Stimulated activated naive B cell treated with anti-CD40 and anti-IgM and Interleukin-4, amounts not matched to agents 10 μg/mL and 1 μg/mL and 100 μg/mL, for 72 hours (primary cell): ENCODE measurements around the gene UCHL1.

ENCODE experiments used
- ATAC-seq, 2 donors: fragments of 150-1000 bp; cut with Tn5 transposase; replicated peaks; 2 replicates each; pipeline ENCODE4 v1.10.0; 2021; ENCODE audit warnings: moderate library complexity in 1 of 2
- DNase-seq: peaks from one replicate; pipeline ENCODE4 v3.0.0; 2021
- H3K27ac Mint-ChIP-seq: one replicate; pipeline ENCODE4 v1.8.0; 2022; ENCODE audit warnings: mild to moderate bottlenecking, mixed read lengths
- H3K27me3 Mint-ChIP-seq, 2 donors: one replicate each; pipeline ENCODE4 v1.8.0; 2022; ENCODE audit warnings: mixed read lengths in 2 of 2
- H3K36me3 Mint-ChIP-seq, 2 donors: one replicate each; pipeline ENCODE4 v1.8.0; 2022; ENCODE audit warnings: mixed read lengths in 2 of 2, mild to moderate bottlenecking in 1 of 2
- H3K4me1 Mint-ChIP-seq, 2 donors: one replicate each; pipeline ENCODE4 v1.8.0; 2022; ENCODE audit warnings: mixed read lengths in 2 of 2, mild to moderate bottlenecking in 1 of 2
- H3K4me3 Mint-ChIP-seq, 2 donors: one replicate each; pipeline ENCODE4 v1.8.0; 2022; ENCODE audit warnings: mild to moderate bottlenecking in 2 of 2, mixed read lengths in 2 of 2, moderate library complexity in 1 of 2
- H3K9me3 Mint-ChIP-seq, 2 donors: one replicate each; pipeline ENCODE4 v1.8.0; 2022; ENCODE audit warnings: mixed read lengths in 2 of 2, mild to moderate bottlenecking in 1 of 2

The UCHL1 gene

GRCh38 chr4:41218703-41219102, 38.0 kb upstream of the UCHL1 start:
- Mint-ChIP-seq H3K36me3 (no peaks in the 10 kb centered on the region), H3K27me3 (peaks cover 52 to 67% of the 10 kb centered on the region in 2 donors)

GRCh38 chr4:41219421-41219950, 37.2 kb upstream of the UCHL1 start:
- Mint-ChIP-seq H3K9me3 (no peaks in the 10 kb centered on the region), H3K27me3 (peaks cover 49 to 59% of the 10 kb centered on the region in 2 donors), H3K27ac (no peak overlapping the region), H3K4me1 (peaks cover 10 to 11% of the 10 kb centered on the region in 2 donors), H3K4me3 (no peak overlapping the region), H3K36me3 (no peaks in the 10 kb centered on the region)
- DNase-seq (no peak), ATAC-seq (no peak)

More at GRCh38 chr4:41218703-41219102, 38.0 kb upstream of the UCHL1 start:
- H3K4me3 Mint-ChIP-seq: no peak overlapping the region
- H3K9me3 Mint-ChIP-seq: no peaks in the 10 kb centered on the region
- peaks cover 10 to 15% of the 10 kb centered on the region in 2 donors for H3K4me1 Mint-ChIP-seq
- no peak for ATAC-seq
- H3K27ac Mint-ChIP-seq: no peak overlapping the region
- DNase-seq: no peak

GRCh38 chr4:41221850-41222645, 34.7 kb upstream of the UCHL1 start:
- H3K36me3 Mint-ChIP-seq: no peaks in the 10 kb centered on the region
- DNase-seq (no peak), ATAC-seq (no peak)
- H3K27me3 Mint-ChIP-seq: peaks cover 33 to 39% of the 10 kb centered on the region in 2 donors
- no peaks in the 10 kb centered on the region for H3K9me3 Mint-ChIP-seq
- no peaks in the 10 kb centered on the region for H3K4me1 Mint-ChIP-seq
- no peak overlapping the region for H3K4me3 Mint-ChIP-seq
- H3K27ac Mint-ChIP-seq: no peak overlapping the region

GRCh38 chr4:41227902-41228301, 28.8 kb upstream of the UCHL1 start:
- Mint-ChIP-seq H3K9me3 (no peaks in the 10 kb centered on the region), H3K27ac (no peak overlapping the region), H3K4me1 (no peaks in the 10 kb centered on the region), H3K36me3 (no peaks in the 10 kb centered on the region), H3K27me3 (peaks cover 13 to 23% of the 10 kb centered on the region in 2 donors), H3K4me3 (no peak overlapping the region)
- ATAC-seq: no peak
- DNase-seq: no peak

- Mint-ChIP-seq H3K4me3 (no peak overlapping the region), H3K9me3 (no peaks in the 10 kb centered on the region), H3K36me3 (peaks cover 0 to under 1% of the 10 kb centered on the region in 2 donors), H3K27me3 (peaks cover 9 to 17% of the 10 kb centered on the region in 2 donors), H3K27ac (no peak overlapping the region), H3K4me1 (no peaks in the 10 kb centered on the region)
- DNase-seq (no peak), ATAC-seq (no peak)
Measured at GRCh38 chr4:41232406-41232805, 24.3 kb upstream of the UCHL1 start.

GRCh38 chr4:41232856-41233255, 23.9 kb upstream of the UCHL1 start:
- peaks cover 0 to 1% of the 10 kb centered on the region in 2 donors for H3K36me3 Mint-ChIP-seq
- no peak for DNase-seq
- peaks cover 5 to 13% of the 10 kb centered on the region in 2 donors for H3K27me3 Mint-ChIP-seq
- no peaks in the 10 kb centered on the region for H3K4me1 Mint-ChIP-seq
- ATAC-seq: no peak
- H3K27ac Mint-ChIP-seq: no peak overlapping the region
- no peak overlapping the region for H3K4me3 Mint-ChIP-seq
- H3K9me3 Mint-ChIP-seq: no peaks in the 10 kb centered on the region

GRCh38 chr4:41236032-41236431, 20.7 kb upstream of the UCHL1 start:
- H3K27ac Mint-ChIP-seq: no peak overlapping the region
- ATAC-seq (no peak), DNase-seq (no peak)
- peaks cover 0 to 5% of the 10 kb centered on the region in 2 donors for H3K27me3 Mint-ChIP-seq
- H3K9me3 Mint-ChIP-seq: no peaks in the 10 kb centered on the region
- no peaks in the 10 kb centered on the region for H3K4me1 Mint-ChIP-seq
- H3K4me3 Mint-ChIP-seq: no peak overlapping the region
- peaks cover 0 to 1% of the 10 kb centered on the region in 2 donors for H3K36me3 Mint-ChIP-seq

- ATAC-seq (no peak), DNase-seq (no peak)
- H3K4me3 Mint-ChIP-seq: no peak overlapping the region
- H3K9me3 Mint-ChIP-seq: no peaks in the 10 kb centered on the region
- peaks cover 0 to 1% of the 10 kb centered on the region in 2 donors for H3K36me3 Mint-ChIP-seq
- peaks cover 0 to 5% of the 10 kb centered on the region in 2 donors for H3K27me3 Mint-ChIP-seq
- H3K27ac Mint-ChIP-seq: no peak overlapping the region
- H3K4me1 Mint-ChIP-seq: no peaks in the 10 kb centered on the region
Measured at GRCh38 chr4:41236508-41236907, 20.2 kb upstream of the UCHL1 start.

- Mint-ChIP-seq H3K9me3 (no peaks in the 10 kb centered on the region), H3K27ac (no peak overlapping the region), H3K4me3 (no peak overlapping the region), H3K36me3 (peaks cover 0 to 1% of the 10 kb centered on the region in 2 donors), H3K4me1 (no peaks in the 10 kb centered on the region), H3K27me3 (peaks cover 21% of the 10 kb centered on the region in 2 donors)
- ATAC-seq (no peak), DNase-seq (no peak)
Measured at GRCh38 chr4:41241919-41242318, 14.8 kb upstream of the UCHL1 start.

GRCh38 chr4:41245983-41246382, 10.7 kb upstream of the UCHL1 start:
- Mint-ChIP-seq H3K36me3 (peaks cover 0 to 5% of the 10 kb centered on the region in 2 donors), H3K9me3 (peaks cover 3 to 4% of the 10 kb centered on the region in 2 donors), H3K27me3 (peaks cover 33 to 41% of the 10 kb centered on the region in 2 donors), H3K4me3 (no peak overlapping the region), H3K27ac (no peak overlapping the region), H3K4me1 (no peaks in the 10 kb centered on the region)
- no peak for ATAC-seq
- DNase-seq: no peak

- peaks cover 35 to 39% of the 10 kb centered on the region in 2 donors for H3K27me3 Mint-ChIP-seq
- H3K4me3 Mint-ChIP-seq: peak overlapping the region in 1 of 2 donors; percentile 62
- no peaks in the 10 kb centered on the region for H3K9me3 Mint-ChIP-seq
- ATAC-seq (no peak), DNase-seq (no peak)
- no peak overlapping the region for H3K27ac Mint-ChIP-seq
- H3K4me1 Mint-ChIP-seq: peaks cover 8 to 14% of the 10 kb centered on the region in 2 donors
- no peaks in the 10 kb centered on the region for H3K36me3 Mint-ChIP-seq
Measured at GRCh38 chr4:41256131-41256739, 493 bp upstream of the UCHL1 start.

- H3K27ac Mint-ChIP-seq: no peak overlapping the region
- H3K9me3 Mint-ChIP-seq: no peaks in the 10 kb centered on the region
- H3K27me3 Mint-ChIP-seq: peaks cover 39 to 40% of the 10 kb centered on the region in 2 donors
- DNase-seq: peak; percentile 3
- H3K4me3 Mint-ChIP-seq: peak overlapping the region; percentile 71 to 77
- no peaks in the 10 kb centered on the region for H3K36me3 Mint-ChIP-seq
- ATAC-seq: peak; percentile 77 to 79
- H3K4me1 Mint-ChIP-seq: peaks cover 8 to 14% of the 10 kb centered on the region in 2 donors
Measured at GRCh38 chr4:41257257-41257901, 651 bp downstream of the UCHL1 start.

GRCh38 chr4:41257906-41258305, 1.2 kb downstream of the UCHL1 start:
- Mint-ChIP-seq H3K27ac (no peak overlapping the region), H3K4me1 (peaks cover 8 to 14% of the 10 kb centered on the region in 2 donors), H3K4me3 (peak overlapping the region; percentile 71 to 77), H3K9me3 (no peaks in the 10 kb centered on the region), H3K27me3 (peaks cover 39 to 40% of the 10 kb centered on the region in 2 donors), H3K36me3 (no peaks in the 10 kb centered on the region)
- DNase-seq: no peak
- no peak for ATAC-seq

- no peaks in the 10 kb centered on the region for H3K36me3 Mint-ChIP-seq
- H3K27ac Mint-ChIP-seq: no peak overlapping the region
- H3K27me3 Mint-ChIP-seq: peaks cover 39 to 40% of the 10 kb centered on the region in 2 donors
- DNase-seq: no peak
- H3K4me3 Mint-ChIP-seq: no peak overlapping the region
- peaks cover 8 to 14% of the 10 kb centered on the region in 2 donors for H3K4me1 Mint-ChIP-seq
- no peaks in the 10 kb centered on the region for H3K9me3 Mint-ChIP-seq
- no peak for ATAC-seq
Measured at GRCh38 chr4:41258783-41259182, 2.1 kb downstream of the UCHL1 start.
